ENCODE data around the gene PLA2G4B. TPM values are rescaled to one million over a fixed set of nuclear protein-coding genes. Genes with fewer than 3 reads are reported as not detected.

The PLA2G4B gene
- total and polyA plus RNA-seq, 4 donors = 5.7 to 13.0 (median 10.6) TPM

DNA sequence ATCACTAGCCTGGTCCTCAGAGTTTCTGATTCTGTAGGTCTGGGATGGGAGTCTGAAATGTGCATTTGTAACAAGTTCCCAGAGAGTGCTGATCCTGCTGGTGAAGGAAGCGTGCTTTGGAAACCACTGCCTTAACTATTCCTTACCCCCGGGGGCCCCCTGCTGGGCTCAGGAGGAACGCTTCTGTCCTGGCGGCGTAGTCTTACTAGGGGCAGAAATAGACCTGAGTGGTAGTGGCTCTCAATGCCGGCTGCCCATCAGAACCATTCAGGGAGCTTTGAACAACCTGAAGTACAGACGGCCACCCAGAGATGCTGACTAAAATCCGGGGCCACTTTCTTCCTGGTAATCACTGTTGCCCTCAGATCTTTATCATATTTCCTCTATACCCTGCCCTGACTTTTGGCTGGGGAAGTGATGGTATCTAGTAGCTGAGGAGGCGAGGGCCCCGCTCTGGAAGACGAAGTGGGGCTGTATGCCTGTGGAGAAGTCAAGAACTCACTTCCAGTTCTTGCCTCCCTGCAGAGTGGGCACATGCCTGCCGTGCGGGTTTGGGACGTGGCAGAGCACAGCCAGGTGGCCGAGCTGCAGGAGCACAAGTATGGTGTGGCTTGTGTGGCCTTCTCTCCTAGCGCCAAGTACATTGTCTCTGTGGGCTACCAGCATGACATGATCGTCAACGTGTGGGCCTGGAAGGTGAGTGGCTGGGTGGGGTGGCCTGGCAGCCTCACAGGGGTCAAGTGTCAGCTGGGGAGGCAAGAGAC lies 27.0 kb upstream of the PLA2G4B start:
- TF ChIP-seq, protein P1, sequence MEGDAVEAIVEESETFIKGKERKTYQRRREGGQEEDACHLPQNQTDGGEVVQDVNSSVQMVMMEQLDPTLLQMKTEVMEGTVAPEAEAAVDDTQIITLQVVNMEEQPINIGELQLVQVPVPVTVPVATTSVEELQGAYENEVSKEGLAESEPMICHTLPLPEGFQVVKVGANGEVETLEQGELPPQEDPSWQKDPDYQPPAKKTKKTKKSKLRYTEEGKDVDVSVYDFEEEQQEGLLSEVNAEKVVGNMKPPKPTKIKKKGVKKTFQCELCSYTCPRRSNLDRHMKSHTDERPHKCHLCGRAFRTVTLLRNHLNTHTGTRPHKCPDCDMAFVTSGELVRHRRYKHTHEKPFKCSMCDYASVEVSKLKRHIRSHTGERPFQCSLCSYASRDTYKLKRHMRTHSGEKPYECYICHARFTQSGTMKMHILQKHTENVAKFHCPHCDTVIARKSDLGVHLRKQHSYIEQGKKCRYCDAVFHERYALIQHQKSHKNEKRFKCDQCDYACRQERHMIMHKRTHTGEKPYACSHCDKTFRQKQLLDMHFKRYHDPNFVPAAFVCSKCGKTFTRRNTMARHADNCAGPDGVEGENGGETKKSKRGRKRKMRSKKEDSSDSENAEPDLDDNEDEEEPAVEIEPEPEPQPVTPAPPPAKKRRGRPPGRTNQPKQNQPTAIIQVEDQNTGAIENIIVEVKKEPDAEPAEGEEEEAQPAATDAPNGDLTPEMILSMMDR (IDR thresholded peaks at IDR 0.05; ENCODE audit: control extremely low read depth, extremely low read depth) = peak; percentile 92
- WGBS, 2 donors = 43 to 46% methylated on average over 18 of the region's 18 CpGs
- no peaks in the 10 kb centered on the region for H3K27me3 ChIP-seq (ENCODE audit: control insufficient read depth in 3 of 3, insufficient read depth in 3 of 3, low read length in 2 of 3)

GRCh38 chr15:41812820-41813375 lies 25.7 kb upstream of the PLA2G4B start:
- WGBS, 2 donors = 95 to 96% methylated on average over 11 of the region's 11 CpGs
- Histone ChIP-seq H3K9me3 (ENCODE audit: control insufficient read depth in 4 of 4, insufficient read depth in 3 of 4, low read length in 3 of 4) (peaks cover 0 to 3% (median 0%) of the 10 kb centered on the region in 4 donors), H3K4me3 (no peak overlapping the region), H3K27me3 (ENCODE audit: control insufficient read depth in 3 of 3, insufficient read depth in 3 of 3, low read length in 2 of 3) (no peaks in the 10 kb centered on the region), H3K36me3 (ENCODE audit: control insufficient read depth in 4 of 4, insufficient read depth in 4 of 4, low read length in 4 of 4) (peaks cover 5 to 45% (median 17%) of the 10 kb centered on the region in 4 donors), H3K4me1 (ENCODE audit: control insufficient read depth in 5 of 5, insufficient read depth in 5 of 5, low read length in 5 of 5) (no peaks in the 10 kb centered on the region), H3K27ac (ENCODE audit: low read depth in 1 of 2, low read length in 1 of 2) (no peak overlapping the region), H3K9ac (ENCODE audit: insufficient read depth in 1 of 2, low read length in 2 of 2) (no peak overlapping the region)
- DNase-seq (no peak), ATAC-seq (ENCODE audit: insufficient read depth, low FRiP score) (no peak)
- TF ChIP-seq, protein P1 (IDR thresholded peaks at IDR 0.05; ENCODE audit: control extremely low read depth, extremely low read depth) = no peak

More for the DNA sequence above, 27.0 kb upstream of the PLA2G4B start:
- H3K4me1 ChIP-seq (ENCODE audit: control insufficient read depth in 5 of 5, insufficient read depth in 5 of 5, low read length in 5 of 5) = no peaks in the 10 kb centered on the region
- DNase-seq = peak; percentile 88 to 90 (median 88)
- no peak overlapping the region for H3K27ac ChIP-seq (ENCODE audit: low read depth in 1 of 2, low read length in 1 of 2)
- H3K36me3 ChIP-seq (ENCODE audit: control insufficient read depth in 4 of 4, insufficient read depth in 4 of 4, low read length in 4 of 4) = peaks cover 0 to 32% (median 11%) of the 10 kb centered on the region in 4 donors
- no peaks in the 10 kb centered on the region for H3K9me3 ChIP-seq (ENCODE audit: control insufficient read depth in 4 of 4, insufficient read depth in 3 of 4, low read length in 3 of 4)
- peak; percentile 85 for ATAC-seq (ENCODE audit: insufficient read depth, low FRiP score)
- no peak overlapping the region for H3K4me3 ChIP-seq
- no peak overlapping the region for H3K9ac ChIP-seq (ENCODE audit: insufficient read depth in 1 of 2, low read length in 2 of 2)

GRCh38 chr15:41813426-41813825 lies 25.2 kb upstream of the PLA2G4B start:
- H3K27me3 ChIP-seq (ENCODE audit: control insufficient read depth in 3 of 3, insufficient read depth in 3 of 3, low read length in 2 of 3) = no peaks in the 10 kb centered on the region
- H3K36me3 ChIP-seq (ENCODE audit: control insufficient read depth in 4 of 4, insufficient read depth in 4 of 4, low read length in 4 of 4) = peaks cover 6 to 50% (median 22%) of the 10 kb centered on the region in 4 donors
- no peak overlapping the region for H3K27ac ChIP-seq (ENCODE audit: low read depth in 1 of 2, low read length in 1 of 2)
- 95% methylated on average over 7 to 8 of the region's 8 CpGs for whole genome bisulfite sequencing, 2 donors
- no peak overlapping the region for H3K4me3 ChIP-seq
- H3K9me3 ChIP-seq (ENCODE audit: control insufficient read depth in 4 of 4, insufficient read depth in 3 of 4, low read length in 3 of 4) = peaks cover 0 to 3% (median 0%) of the 10 kb centered on the region in 4 donors
- H3K9ac ChIP-seq (ENCODE audit: insufficient read depth in 1 of 2, low read length in 2 of 2) = no peak overlapping the region
- no peaks in the 10 kb centered on the region for H3K4me1 ChIP-seq (ENCODE audit: control insufficient read depth in 5 of 5, insufficient read depth in 5 of 5, low read length in 5 of 5)
- ATAC-seq (ENCODE audit: insufficient read depth, low FRiP score) (no peak), DNase-seq (no peak)
- TF ChIP-seq, protein P1 (IDR thresholded peaks at IDR 0.05; ENCODE audit: control extremely low read depth, extremely low read depth) = no peak

Measured in lung (tissue), 12 donors.